Testis (tissue), 2 donors: ENCODE data around the gene FAM184A.

Experiments
- CTCF ChIP-seq, 3 experiments: fragments of 450-650 bp in 2 of 3; fragments of 200-600 bp in 1 of 3; sonication (generic) in 1 of 3; IDR thresholded peaks; one replicate each; pipeline ENCODE4 v1.5.1; 2016 to 2019; ENCODE audit warnings: antibody characterized with exemption in 3 of 3, mild to moderate bottlenecking in 2 of 3, moderate library complexity in 1 of 3
- POLR2A ChIP-seq: fragments of 450-650 bp; IDR thresholded peaks from one replicate; pipeline ENCODE4 v1.6.1; 2017; ENCODE audit warnings: antibody characterized with exemption, mild to moderate bottlenecking, moderate library complexity

DNA sequence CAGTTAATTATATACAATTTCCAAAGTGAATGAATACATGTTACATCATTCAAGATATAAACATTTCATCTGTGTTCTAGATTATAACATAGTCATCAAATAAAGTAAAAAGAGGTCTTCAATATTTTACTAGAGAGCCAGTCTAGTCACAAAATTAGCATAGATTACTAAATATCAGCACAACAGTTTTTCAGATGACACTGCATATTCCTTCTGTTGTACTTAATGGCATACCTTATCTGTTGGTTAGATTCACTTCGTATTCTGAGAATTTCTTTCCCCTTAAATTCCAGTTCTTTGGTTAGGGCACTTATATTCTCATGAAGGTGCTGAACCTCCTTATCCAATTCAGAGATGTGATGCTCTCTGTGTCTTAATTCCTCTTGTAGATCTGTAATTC, 103.7 kb downstream of the FAM184A start:
- no peak for TF ChIP-seq CTCF (IDR thresholded peaks at IDR 0.05)
- TF ChIP-seq POLR2A: no peak
